HG02973 (cell line): ENCODE results near the gene ZC3H14.
"Not testable (repeated sequence)": the region's sequence is repeated elsewhere in the genome, so short reads cannot be mapped to it uniquely, and the experiment has no call there.

Source experiments
- ATAC-seq: cut with Tn5 transposase; IDR thresholded peaks from one replicate; pipeline ENCODE4 v1.9.1; 2021; ENCODE audit warnings: moderate library complexity; ENCODE audit not compliant: unreplicated experiment

ZC3H14 gene

GRCh38 chr14:88562831-88563686, at the start of gene ZC3H14:
ZC3H14 (plus strand) TSS chr14:88563037; CDS start chr14:88563134, 97 bp downstream.
- peak; percentile 94 for ATAC-seq

- no peak for ATAC-seq
These were observed 47.2 kb upstream of the ZC3H14 start for GRCh38 chr14:88515499-88516221.

- ATAC-seq = no peak
These were observed 45.9 kb upstream of the ZC3H14 start for GRCh38 chr14:88516861-88517357.

GRCh38 chr14:88518592-88519512, 44.0 kb upstream of the ZC3H14 start:
- no peak for ATAC-seq

GRCh38 chr14:88519907-88520306, 42.9 kb upstream of the ZC3H14 start:
- no peak for ATAC-seq

- no peak for ATAC-seq
These were observed 41.0 kb upstream of the ZC3H14 start for GRCh38 chr14:88521818-88522217.

- no peak for ATAC-seq
These were observed 40.4 kb upstream of the ZC3H14 start for GRCh38 chr14:88522393-88522792.

- ATAC-seq = not testable (repeated sequence)
These were observed 32.9 kb upstream of the ZC3H14 start for GRCh38 chr14:88529889-88530288.

- no peak for ATAC-seq
These were observed 29.7 kb upstream of the ZC3H14 start for GRCh38 chr14:88533064-88533602.

- no peak for ATAC-seq
These were observed 27.7 kb upstream of the ZC3H14 start for GRCh38 chr14:88535149-88535548.

GRCh38 chr14:88535813-88536212, 27.0 kb upstream of the ZC3H14 start:
- ATAC-seq = no peak

- no peak for ATAC-seq
These were observed 21.5 kb upstream of the ZC3H14 start for GRCh38 chr14:88541324-88541723.

GRCh38 chr14:88542857-88543795, 19.7 kb upstream of the ZC3H14 start:
- no peak for ATAC-seq

- no peak for ATAC-seq
These were observed 17.6 kb upstream of the ZC3H14 start for GRCh38 chr14:88545256-88545655.

GRCh38 chr14:88546621-88547385, 16.0 kb upstream of the ZC3H14 start:
- ATAC-seq = peak; percentile 60

- no peak for ATAC-seq
These were observed 15.5 kb upstream of the ZC3H14 start for GRCh38 chr14:88547386-88547780.

GRCh38 chr14:88550078-88550477, 12.8 kb upstream of the ZC3H14 start:
- ATAC-seq = no peak

GRCh38 chr14:88551094-88551870, 11.6 kb upstream of the ZC3H14 start:
- no peak for ATAC-seq
